K562 (cell line): ENCODE measurements around the gene NUBPL. TPM values are rescaled to one million over a fixed set of nuclear protein-coding genes. Genes with fewer than 3 reads are reported as not detected.
A peak's percentile ranks its signal among the peaks of the same experiment; 100 is the strongest.

Experiments
- ATAC-seq: fragments of 200-7000 bp; cut with Tn5 transposase; 3 replicates; pipeline ENCODE4 v1.9.1; 2020; ENCODE audit warnings: moderate library complexity
- BruUV-seq: library from RNA; stranded (reverse); fragments of 400-500 nt; replicated peaks from 2 replicates; lab custom pipeline; 2021; lab: Mats Ljungman, UMichigan
- CTCF ChIA-PET: fragments of 300-600 bp; formaldehyde crosslinking; extraction: SDS; loops from one replicate; lab custom pipeline; 2021; ENCODE audit warnings: low intra/inter-chr PET ratio; lab: Yijun Ruan, JAX
- POLR2A ChIA-PET: fragments of 300-600, 350-650 bp; sonication (Branson Sonifier 250); formaldehyde crosslinking; extraction: SDS; loops from one replicate; lab custom pipeline; 2021; ENCODE audit warnings: antibody characterized with exemption, inconsistent platforms; lab: Yijun Ruan, JAX
- DNase-seq, 4 experiments: peaks; one replicate each; pipeline versions ENCODE4 v3.0.0 to v3.0.0-alpha.2; 2011 to 2018; ENCODE audit warnings: low spot score in 3 of 4, mixed read lengths in 3 of 4; ENCODE audit errors: extremely low read depth in 1 of 4
- FAIRE-seq: peaks from 2 replicates; lab custom pipeline; 2011; peaks lifted over from hg19 to GRCh38; lab: Jason Lieb, UNC
- H2AFZ ChIP-seq: 2 replicates; pipeline ENCODE4 v1.6.0; 2011; ENCODE audit warnings: low read depth, low read length, control low read depth, inconsistent platforms
- H3K27ac ChIP-seq: fragments of 200-600 bp; 3 replicates; pipeline ENCODE4 v1.8.0; 2011; ENCODE audit warnings: low read depth, mild to moderate bottlenecking, control low read depth, inconsistent platforms, low read length, moderate library complexity, mixed read lengths; ENCODE audit errors: extremely low read depth
- H3K27me3 ChIP-seq, 2 experiments: fragments of 300-600 bp in 1 of 2; 2 replicates in 1 of 2; 3 replicates in 1 of 2; pipeline versions ENCODE4 v1.6.0 to v1.8.0; 2011; ENCODE audit warnings: inconsistent platforms in 2 of 2, low read length in 2 of 2, mild to moderate bottlenecking in 1 of 2, mixed read lengths in 1 of 2, moderate library complexity in 1 of 2; ENCODE audit not compliant: control insufficient read depth in 2 of 2, insufficient read depth in 2 of 2
- H3K36me3 ChIP-seq: fragments of 300-600 bp; 3 replicates; pipeline ENCODE4 v1.8.0; 2011; ENCODE audit warnings: mild to moderate bottlenecking, low read length, inconsistent platforms; ENCODE audit not compliant: control insufficient read depth, insufficient read depth
- H3K4me1 ChIP-seq, 2 experiments: fragments of 200-600 bp in 1 of 2; replicated peaks in 1 of 2; 2 replicates in 1 of 2; 3 replicates in 1 of 2; pipeline versions ENCODE4 v1.5.1 to v1.8.0; 2011; ENCODE audit warnings: inconsistent platforms in 2 of 2, low read length in 2 of 2, mild to moderate bottlenecking in 1 of 2, mixed read lengths in 1 of 2, moderate library complexity in 1 of 2; ENCODE audit not compliant: control insufficient read depth in 2 of 2, insufficient read depth in 2 of 2
- H3K4me2 ChIP-seq: 2 replicates; pipeline ENCODE4 v1.6.1; 2011; ENCODE audit warnings: low read length, control low read depth, inconsistent platforms, mixed read lengths; ENCODE audit not compliant: insufficient read depth
- H3K4me3 ChIP-seq: fragments of 200-600 bp; sonication (generic), shearing (Covaris generic); 2 replicates; pipeline ENCODE4 v1.5.1; 2016; ENCODE audit warnings: control low read depth, inconsistent platforms
- H3K79me2 ChIP-seq: fragments of 200-600 bp; 3 replicates; pipeline ENCODE4 v1.8.0; 2011; ENCODE audit warnings: low read length, inconsistent platforms; ENCODE audit not compliant: control insufficient read depth, insufficient read depth
- H3K9ac ChIP-seq, 2 experiments: 2 replicates each; pipeline versions ENCODE4 v1.6.0 to v1.6.1; 2011; ENCODE audit warnings: low read depth in 2 of 2, low read length in 2 of 2, control low read depth in 1 of 2, inconsistent platforms in 1 of 2, mild to moderate bottlenecking in 1 of 2, mixed read lengths in 1 of 2; ENCODE audit not compliant: insufficient read depth in 1 of 2
- H3K9me1 ChIP-seq: one replicate; pipeline ENCODE4 v1.6.0; 2011; ENCODE audit warnings: inconsistent platforms, mild to moderate bottlenecking, low read length, moderate library complexity; ENCODE audit not compliant: control insufficient read depth, insufficient read depth
- H3K9me3 ChIP-seq: replicated peaks from 2 replicates; pipeline ENCODE4 v1.5.1; 2011; ENCODE audit warnings: low read depth, low read length, inconsistent platforms; ENCODE audit not compliant: control insufficient read depth, insufficient read depth
- H4K20me1 ChIP-seq: replicated peaks from 2 replicates; pipeline ENCODE4 v1.6.1; 2011; ENCODE audit warnings: low read length, inconsistent platforms, mixed read lengths; ENCODE audit not compliant: control insufficient read depth, insufficient read depth
- BMI1 ChIP-seq: fragments of 150-350 bp; IDR thresholded peaks from 2 replicates; pipeline ENCODE4 v1.6.1; 2014; ENCODE audit warnings: low read length
- EZH2 ChIP-seq: IDR thresholded peaks from 2 replicates; pipeline ENCODE4 v1.6.1; 2012; ENCODE audit warnings: low read depth, mild to moderate bottlenecking, inconsistent platforms, low read length, borderline replicate concordance
- JUND ChIP-seq, 2 experiments: IDR thresholded peaks; 2 replicates in 1 of 2; 3 replicates in 1 of 2; pipeline ENCODE4 v1.6.1; 2011; ENCODE audit warnings: borderline replicate concordance in 2 of 2, low read depth in 2 of 2, low read length in 2 of 2, improper control_type of control experiment in 1 of 2, missing biosample characterization in 1 of 2, missing genetic modification characterization in 1 of 2, missing genetic modification reagents in 1 of 2
- ZNF175 ChIP-seq: fragments of 200-800 bp; sonication (Bioruptor generic); IDR thresholded peaks from 2 replicates; pipeline ENCODE4 v1.6.1; 2016; ENCODE audit warnings: low read depth, mild to moderate bottlenecking, missing genetic modification characterization, missing compliant biosample characterization
- WGBS: fragments of 100-300 bp; shearing (Covaris generic); methylation state at CpG from one replicate; pipeline ENCODE4 v1.1.6; 2016; ENCODE audit warnings: low coverage, mixed read lengths; ENCODE audit not compliant: insufficient coverage; ENCODE audit errors: missing lambda C conversion rate; 5-methylcytosine and 5-hydroxymethylcytosine counted together
- in situ Hi-C: fragments of 300-500 bp; cut with MboI; formaldehyde crosslinking; loops from 4 replicates; pipeline ENCODE4 v1.15.0; 2018; ENCODE audit warnings: inconsistent platforms, mixed read lengths
- intact Hi-C: fragments of 100-400 bp; cut with micrococcal nuclease; formaldehyde crosslinking; loops from 2 replicates; pipeline ENCODE4 v1.14.2; 2022
- polyA plus RNA-seq, 8 experiments: library from polyadenylated mRNA; depleted of rRNA in 4 of 8; stranded (reverse) in 5 of 8; unstranded in 3 of 8; fragments of >200 nt; fragmentation: Nextera tagmentation in 2 of 8; fragmentation: Illumina TruSeq in 1 of 8; extraction: Ambion mirVana in 2 of 8; extraction: Trizol in 1 of 8; gene quantifications; 2 replicates each; pipeline versions ENCODE4 v1.2.1 to v1.2.3, GENCODE V29; 2011 to 2014; ENCODE audit warnings: inconsistent platforms in 1 of 8, missing spikeins in 1 of 8
- total RNA-seq, 7 experiments: library from RNA; depleted of rRNA in 6 of 7; stranded (reverse); fragments of >200 nt in 6 of 7; fragmentation: Illumina TruSeq in 2 of 7; extraction: Trizol in 2 of 7; gene quantifications; 2 replicates each; pipeline versions ENCODE4 v1.2.1 to v1.2.3, GENCODE V29; 2011 to 2021; ENCODE audit warnings: low replicate concordance in 1 of 7
- TF ChIP-seq, protein P1 (sequence below), 2 experiments: fragments of 450-650 bp in 1 of 2; sonication (generic) in 1 of 2; formaldehyde crosslinking in 1 of 2; IDR thresholded peaks in 1 of 2; conservative IDR thresholded peaks in 1 of 2; 2 replicates each; pipeline versions ENCODE4 v1.6.1 to v1.8.1; 2016 to 2023; ENCODE audit warnings: mild to moderate bottlenecking in 2 of 2, moderate library complexity in 2 of 2, inconsistent platforms in 1 of 2, missing genetic modification reagents in 1 of 2

Gene NUBPL
- total and polyA plus RNA-seq, 9 of the 15 experiments (the other 6 are each of a cell fraction or from before 2014, with no cell fraction given) = 3.2 to 8.7 (median 6.1) TPM

DNA sequence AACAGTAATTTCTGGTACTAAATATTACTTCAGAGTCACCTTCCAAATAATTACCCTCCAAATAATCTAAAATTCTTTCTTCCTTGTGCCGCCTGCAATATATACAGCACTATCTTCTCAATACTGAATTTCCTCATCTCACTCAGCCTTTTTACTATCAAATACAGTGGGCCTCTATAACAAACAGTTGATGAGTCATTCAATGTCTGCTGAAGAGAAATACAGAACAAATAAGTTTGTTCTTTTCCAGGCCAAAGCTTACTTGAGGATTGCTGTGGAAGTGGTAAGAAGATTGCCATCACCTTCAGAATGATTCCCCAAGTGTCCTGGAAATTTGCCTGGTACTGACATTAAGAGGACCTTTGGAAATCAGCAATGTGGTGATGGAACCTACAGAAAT lies 297.7 kb downstream of the NUBPL start:
- Histone ChIP-seq H3K9ac (no peak overlapping the region), H2AFZ (no peak overlapping the region), H3K4me2 (no peak overlapping the region), H3K4me1 (no peaks in the 10 kb centered on the region; a peak in 1 of 5 replicates), H3K9me1 (no peaks in the 10 kb centered on the region), H4K20me1 (no peaks in the 10 kb centered on the region), H3K4me3 (no peak overlapping the region), H3K27me3 (no peaks in the 10 kb centered on the region), H3K36me3 (no peaks in the 10 kb centered on the region), H3K27ac (no peak overlapping the region), H3K9me3 (no peaks in the 10 kb centered on the region), H3K79me2 (no peaks in the 10 kb centered on the region)
- POLR2A ChIA-PET = interaction anchor here (0.6 kb wide), 1 partner anchor 45 kb away, joined by 3 read pairs; no protein-coding TSS in a partner anchor
- CTCF ChIA-PET = no interaction called here
- ATAC-seq (no peak), FAIRE-seq (no peak), DNase-seq (no peak)
- no CpG with 5 or more reads among the region's 1 CpG for WGBS
- TF ChIP-seq JUND (IDR thresholded peaks at IDR 0.05; ENCODE audit: borderline replicate concordance, low read depth, low read length) (no peak), JUND (tag; IDR thresholded peaks at IDR 0.05; ENCODE audit: borderline replicate concordance, low read depth, low read length) (0 out of 3 replicates have a peak, but pooled peaks have one; percentile 20), BMI1 (no peak), ZNF175 (no peak), EZH2 (no peak)
- TF ChIP-seq, protein P1, sequence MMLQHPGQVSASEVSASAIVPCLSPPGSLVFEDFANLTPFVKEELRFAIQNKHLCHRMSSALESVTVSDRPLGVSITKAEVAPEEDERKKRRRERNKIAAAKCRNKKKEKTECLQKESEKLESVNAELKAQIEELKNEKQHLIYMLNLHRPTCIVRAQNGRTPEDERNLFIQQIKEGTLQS (IDR thresholded peaks at IDR 0.05) = peak; percentile 40; the same call in 1 of the 2 replicates
- TF ChIP-seq, protein P1 (CRISPR knock-in tag; conservative IDR thresholded peaks at IDR 0.05) = no peak
- in situ Hi-C loops (no loop called here), intact Hi-C loops (no loop called here)
- no TSS peak for BruUV-seq
